Measurements from ENCODE around the gene ASGR1.

The ASGR1 gene

GRCh38 chr17:7190276-7190917, 11.2 kb upstream of the ASGR1 start:
- no peaks in the 10 kb centered on the region for H3K36me3 ChIP-seq (replicated peaks; ENCODE audit: low read depth, low read length)
- peaks cover 6% of the 10 kb centered on the region for H3K4me1 ChIP-seq (ENCODE audit: low read length)
- no peak overlapping the region for H3K4me3 ChIP-seq (ENCODE audit: low read length)
- H3K27ac ChIP-seq (ENCODE audit: low read length), result no peak overlapping the region
- H3K9me3 ChIP-seq (ENCODE audit: insufficient read depth, low read length), result no peaks in the 10 kb centered on the region
- H3K79me2 ChIP-seq (ENCODE audit: low read length), result no peaks in the 10 kb centered on the region
- no peak overlapping the region for H3K9ac ChIP-seq (ENCODE audit: low read length)
- no peak overlapping the region for H2AFZ ChIP-seq (ENCODE audit: low read depth, low read length)
- no peaks in the 10 kb centered on the region for H3K27me3 ChIP-seq (ENCODE audit: low read depth, low read length)
- H4K20me1 ChIP-seq (ENCODE audit: insufficient read depth, low read length), result no peaks in the 10 kb centered on the region
- TF ChIP-seq EZH2phosphoT487 (IDR thresholded peaks at IDR 0.05; ENCODE audit: low read depth), result no peak
- TF ChIP-seq, protein P1, sequence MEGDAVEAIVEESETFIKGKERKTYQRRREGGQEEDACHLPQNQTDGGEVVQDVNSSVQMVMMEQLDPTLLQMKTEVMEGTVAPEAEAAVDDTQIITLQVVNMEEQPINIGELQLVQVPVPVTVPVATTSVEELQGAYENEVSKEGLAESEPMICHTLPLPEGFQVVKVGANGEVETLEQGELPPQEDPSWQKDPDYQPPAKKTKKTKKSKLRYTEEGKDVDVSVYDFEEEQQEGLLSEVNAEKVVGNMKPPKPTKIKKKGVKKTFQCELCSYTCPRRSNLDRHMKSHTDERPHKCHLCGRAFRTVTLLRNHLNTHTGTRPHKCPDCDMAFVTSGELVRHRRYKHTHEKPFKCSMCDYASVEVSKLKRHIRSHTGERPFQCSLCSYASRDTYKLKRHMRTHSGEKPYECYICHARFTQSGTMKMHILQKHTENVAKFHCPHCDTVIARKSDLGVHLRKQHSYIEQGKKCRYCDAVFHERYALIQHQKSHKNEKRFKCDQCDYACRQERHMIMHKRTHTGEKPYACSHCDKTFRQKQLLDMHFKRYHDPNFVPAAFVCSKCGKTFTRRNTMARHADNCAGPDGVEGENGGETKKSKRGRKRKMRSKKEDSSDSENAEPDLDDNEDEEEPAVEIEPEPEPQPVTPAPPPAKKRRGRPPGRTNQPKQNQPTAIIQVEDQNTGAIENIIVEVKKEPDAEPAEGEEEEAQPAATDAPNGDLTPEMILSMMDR (IDR thresholded peaks at IDR 0.05; ENCODE audit: low read depth, low read length), result no peak
- no peak overlapping the region for H3K4me2 ChIP-seq (ENCODE audit: low read length)

GRCh38 chr17:7186241-7186640, 7.1 kb upstream of the ASGR1 start:
- no peak overlapping the region for H3K4me2 ChIP-seq (ENCODE audit: low read length)
- TF ChIP-seq EZH2phosphoT487 (IDR thresholded peaks at IDR 0.05; ENCODE audit: low read depth), result no peak
- TF ChIP-seq, protein P1 (IDR thresholded peaks at IDR 0.05; ENCODE audit: low read depth, low read length), result no peak; the same call in 1 of the 2 replicates

DNA sequence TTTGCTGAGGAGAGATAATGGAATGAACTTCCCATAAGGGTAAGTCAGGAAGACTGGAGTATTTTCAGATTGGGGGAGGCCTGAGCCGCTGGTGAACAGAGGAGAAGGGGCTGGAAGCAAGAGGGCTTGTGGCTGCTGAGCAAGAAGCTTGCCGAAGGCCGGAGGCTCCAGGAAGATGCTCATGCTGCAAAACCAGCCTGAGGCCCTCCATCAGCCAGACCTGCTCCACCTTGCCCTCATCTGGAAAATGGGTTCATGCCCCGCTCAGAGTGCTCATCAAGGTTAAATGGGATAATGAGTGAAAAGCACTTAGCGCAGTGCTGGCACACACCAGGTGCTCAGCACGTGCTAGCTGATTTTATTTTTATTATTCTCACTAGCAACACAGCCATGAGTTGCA, 5.5 kb upstream of the ASGR1 start:
- Histone ChIP-seq H3K27ac (ENCODE audit: low read length) (no peak overlapping the region), H2AFZ (ENCODE audit: low read depth, low read length) (no peak overlapping the region), H3K27me3 (ENCODE audit: low read depth, low read length) (no peaks in the 10 kb centered on the region), H3K9ac (ENCODE audit: low read length) (no peak overlapping the region), H4K20me1 (ENCODE audit: insufficient read depth, low read length) (no peaks in the 10 kb centered on the region), H3K4me3 (ENCODE audit: low read length) (no peak overlapping the region), H3K79me2 (ENCODE audit: low read length) (no peaks in the 10 kb centered on the region), H3K36me3 (replicated peaks; ENCODE audit: low read depth, low read length) (no peaks in the 10 kb centered on the region), H3K9me3 (ENCODE audit: insufficient read depth, low read length) (no peaks in the 10 kb centered on the region), H3K4me2 (ENCODE audit: low read length) (no peak overlapping the region), H3K4me1 (ENCODE audit: low read length) (peaks cover 6% of the 10 kb centered on the region)
- TF ChIP-seq EZH2phosphoT487 (IDR thresholded peaks at IDR 0.05; ENCODE audit: low read depth), result no peak
- TF ChIP-seq, protein P1 (IDR thresholded peaks at IDR 0.05; ENCODE audit: low read depth, low read length), result no peak

More at GRCh38 chr17:7186241-7186640, 7.1 kb upstream of the ASGR1 start:
- Histone ChIP-seq H3K9me3 (ENCODE audit: insufficient read depth, low read length) (no peaks in the 10 kb centered on the region), H3K27ac (ENCODE audit: low read length) (no peak overlapping the region), H3K27me3 (ENCODE audit: low read depth, low read length) (no peaks in the 10 kb centered on the region), H3K36me3 (replicated peaks; ENCODE audit: low read depth, low read length) (no peaks in the 10 kb centered on the region), H4K20me1 (ENCODE audit: insufficient read depth, low read length) (no peaks in the 10 kb centered on the region), H3K4me1 (ENCODE audit: low read length) (peaks cover 6% of the 10 kb centered on the region), H2AFZ (ENCODE audit: low read depth, low read length) (no peak overlapping the region), H3K4me3 (ENCODE audit: low read length) (no peak overlapping the region), H3K9ac (ENCODE audit: low read length) (no peak overlapping the region), H3K79me2 (ENCODE audit: low read length) (no peaks in the 10 kb centered on the region)

DNA sequence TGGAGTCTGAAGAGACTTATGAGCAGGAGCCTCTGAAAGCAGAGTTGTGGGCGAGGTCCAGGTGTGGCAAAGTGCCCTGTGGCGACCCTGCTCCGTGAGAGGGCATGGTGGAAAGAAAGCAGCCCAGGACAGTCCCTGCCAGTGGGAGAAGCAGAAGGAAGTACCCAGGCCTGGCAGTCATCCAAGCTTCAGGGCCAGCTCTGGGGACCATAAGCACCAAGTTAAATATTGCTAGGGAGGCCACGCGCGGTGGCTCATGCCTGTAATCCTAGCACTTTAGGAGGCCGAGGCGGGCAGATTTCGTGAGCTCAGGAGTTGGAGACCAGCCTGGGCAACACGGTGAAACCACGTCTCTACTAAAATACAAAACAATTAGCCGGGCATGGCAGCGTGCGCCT, 4.9 kb upstream of the ASGR1 start:
- no peaks in the 10 kb centered on the region for H3K27me3 ChIP-seq (ENCODE audit: low read depth, low read length)
- peaks cover 6% of the 10 kb centered on the region for H3K4me1 ChIP-seq (ENCODE audit: low read length)
- no peak overlapping the region for H3K27ac ChIP-seq (ENCODE audit: low read length)
- H3K9ac ChIP-seq (ENCODE audit: low read length), result no peak overlapping the region
- H3K4me3 ChIP-seq (ENCODE audit: low read length), result no peak overlapping the region
- no peak overlapping the region for H3K4me2 ChIP-seq (ENCODE audit: low read length)
- no peaks in the 10 kb centered on the region for H3K79me2 ChIP-seq (ENCODE audit: low read length)
- no peaks in the 10 kb centered on the region for H3K9me3 ChIP-seq (ENCODE audit: insufficient read depth, low read length)
- H2AFZ ChIP-seq (ENCODE audit: low read depth, low read length), result no peak overlapping the region
- H4K20me1 ChIP-seq (ENCODE audit: insufficient read depth, low read length), result no peaks in the 10 kb centered on the region
- TF ChIP-seq, protein P1 (IDR thresholded peaks at IDR 0.05; ENCODE audit: low read depth, low read length), result no peak
- no peak for TF ChIP-seq EZH2phosphoT487 (IDR thresholded peaks at IDR 0.05; ENCODE audit: low read depth)
- H3K36me3 ChIP-seq (replicated peaks; ENCODE audit: low read depth, low read length), result no peaks in the 10 kb centered on the region
